GM12892 (cell line): ENCODE measurements around the gene PTPN22.

Experiments
- POLR2A ChIP-seq: IDR thresholded peaks from 2 replicates; pipeline ENCODE4 v1.6.1; 2011; ENCODE audit warnings: low read depth, low read length, control low read depth
- POLR2AphosphoS5 ChIP-seq: IDR thresholded peaks from 2 replicates; pipeline ENCODE4 v1.6.1; 2011; ENCODE audit warnings: low read depth, low read length, control low read depth

GRCh38 chr1:113809670-113810602 is 61.6 kb downstream of the PTPN22 start:
- TF ChIP-seq POLR2A (no peak), POLR2AphosphoS5 (no peak)
